PC-9 (cell line): ENCODE measurements around the gene AMT.

Experiments
- CTCF ChIP-seq: fragments of 200-600 bp; sonication (generic); conservative IDR thresholded peaks from 2 replicates; pipeline ENCODE4 v1.6.1; 2017; ENCODE audit warnings: mixed run types, antibody characterized with exemption, mild to moderate bottlenecking, moderate library complexity
- EZH2 ChIP-seq: fragments of 200-600 bp; sonication (generic); IDR thresholded peaks from 2 replicates; pipeline ENCODE4 v1.8.0; 2017; ENCODE audit warnings: antibody characterized with exemption, low read depth

GRCh38 chr3:49416867-49417266 lies 5.4 kb downstream of the AMT start:
- TF ChIP-seq CTCF (no peak), EZH2 (no peak)
